ENCODE measurements around the gene COLEC11.

COLEC11 gene

DNA sequence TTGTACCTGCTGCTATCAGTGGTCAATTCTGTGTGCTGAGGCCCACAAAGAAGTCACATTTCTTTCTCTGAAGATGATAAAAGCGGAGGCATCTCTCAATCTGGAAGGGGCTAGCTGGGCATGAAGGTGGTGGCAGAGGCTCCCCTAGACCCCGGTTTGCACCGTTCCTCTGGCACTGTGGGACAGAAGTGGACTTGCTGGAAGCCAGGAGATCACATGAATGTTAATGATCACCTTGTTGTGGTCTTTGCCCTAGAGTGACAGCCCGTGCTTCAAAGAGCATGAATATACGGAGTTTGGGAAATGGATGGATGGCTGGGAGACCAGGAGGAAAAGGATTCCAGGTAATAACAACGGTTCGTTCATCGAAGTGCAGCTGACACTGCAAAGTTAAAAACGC lies 83.3 kb downstream of the COLEC11 start:
- no peak for DNase-seq

DNA sequence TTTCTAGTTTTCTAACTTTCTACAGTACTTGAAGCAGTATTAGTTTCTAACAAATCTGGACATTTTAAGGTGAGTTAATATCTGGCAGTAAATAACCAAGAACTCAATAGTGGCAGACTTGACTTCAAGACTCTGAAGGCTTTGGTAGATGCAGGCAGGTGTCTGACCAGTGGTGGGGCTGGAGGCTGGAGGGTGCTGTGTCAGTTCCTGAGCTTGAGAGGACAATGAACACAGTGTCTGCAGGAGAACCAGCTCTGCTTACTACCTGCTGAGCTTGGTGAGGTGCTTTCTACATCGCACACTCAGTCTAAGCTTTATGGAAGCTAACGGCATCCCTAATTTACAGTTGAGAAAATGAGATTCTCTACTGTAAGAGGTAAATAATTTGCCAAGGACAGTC lies 84.3 kb downstream of the COLEC11 start:
- no peak for DNase-seq

DNA sequence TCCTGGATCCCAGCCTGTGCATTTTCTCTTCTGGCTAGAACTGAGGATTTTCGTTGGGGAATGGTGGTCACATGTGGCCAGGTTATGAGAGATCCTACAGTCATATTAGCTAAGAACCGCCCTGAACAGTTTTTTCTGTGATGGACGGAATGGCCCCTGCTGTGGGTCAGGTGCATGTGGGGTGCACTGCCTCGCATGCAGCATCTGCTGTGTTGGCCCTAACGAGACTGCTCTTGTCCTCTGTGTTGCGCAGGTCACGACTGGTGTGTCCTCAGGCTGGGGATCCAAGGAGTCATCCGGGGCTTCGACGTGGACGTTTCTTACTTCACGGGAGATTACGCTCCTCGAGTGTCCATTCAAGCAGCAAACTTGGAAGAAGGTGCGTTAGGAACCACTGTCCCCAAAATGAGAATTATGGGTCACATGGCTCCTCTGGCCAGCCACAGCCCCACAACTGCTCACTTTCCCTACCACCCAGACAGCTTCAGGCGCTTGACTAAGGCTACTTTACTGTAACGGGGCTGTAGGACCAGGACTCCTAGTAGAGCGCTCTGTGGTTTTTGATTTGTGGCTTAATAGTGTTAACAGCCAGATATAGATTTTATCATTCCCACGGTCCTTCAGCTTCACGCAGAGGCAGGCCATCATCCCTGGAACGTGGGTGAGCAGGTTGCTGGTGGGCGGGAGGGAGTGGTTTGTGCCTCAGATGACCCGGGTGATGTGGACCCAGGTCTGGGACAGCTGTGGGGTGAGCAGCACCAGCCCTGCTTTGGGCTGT lies 84.9 kb downstream of the COLEC11 start:
- no peak for DNase-seq

DNA sequence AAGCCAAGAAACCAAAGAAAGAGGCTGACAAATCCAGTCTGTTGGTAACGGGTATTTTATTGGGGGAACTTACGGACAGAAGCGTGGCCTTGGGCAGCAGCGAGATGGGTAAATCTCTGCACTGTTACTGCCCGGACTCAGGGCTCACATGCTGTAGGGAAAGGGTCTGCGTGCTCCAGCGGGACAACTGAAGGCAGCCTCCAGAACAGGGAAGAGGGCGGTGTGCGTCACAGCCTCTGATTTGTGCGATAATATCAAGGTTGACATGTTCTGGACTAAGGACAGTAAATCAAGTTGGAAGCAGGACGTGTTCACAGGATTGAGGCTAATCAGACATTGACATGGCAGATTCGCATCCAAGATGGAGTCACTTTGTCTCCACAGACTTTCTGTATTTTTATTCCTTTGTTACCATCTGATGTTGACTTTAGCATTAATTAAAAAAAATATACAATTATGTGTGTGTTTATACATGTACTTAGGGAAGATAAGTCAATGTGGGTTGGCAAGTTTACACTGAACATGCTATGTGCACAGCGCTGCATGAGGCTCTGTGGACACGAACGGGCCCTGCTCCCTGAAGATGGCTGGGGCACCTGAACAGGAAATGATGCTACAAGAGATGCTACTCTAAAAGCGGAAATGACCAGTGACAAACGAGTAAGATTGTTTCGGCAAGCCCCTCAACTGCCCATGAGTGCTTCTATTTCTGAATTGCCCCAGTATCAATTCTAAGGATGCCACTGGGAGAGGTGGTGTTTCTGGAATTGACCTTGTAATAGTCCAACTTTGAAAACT lies 85.8 kb downstream of the COLEC11 start:
- DNase-seq = no peak

DNA sequence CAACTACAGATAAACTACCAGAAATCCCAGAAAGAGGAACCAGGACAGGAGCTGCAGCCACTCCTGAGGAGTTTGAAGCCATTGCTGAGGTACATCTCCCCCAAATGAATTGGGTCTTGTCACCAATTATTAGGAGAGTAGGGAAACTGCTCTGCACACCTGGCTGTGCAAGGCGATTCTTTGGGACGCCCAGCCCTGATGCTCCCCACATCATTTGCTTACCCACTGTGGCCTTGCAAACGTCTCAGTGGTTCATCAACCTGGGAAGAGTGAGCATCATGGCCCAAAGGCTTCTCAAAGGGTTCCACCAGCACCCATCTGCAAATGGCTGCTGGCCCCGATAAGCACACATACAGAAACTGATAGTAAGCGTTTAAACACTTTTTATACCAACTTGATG lies 86.7 kb downstream of the COLEC11 start:
- no peak for DNase-seq

DNA sequence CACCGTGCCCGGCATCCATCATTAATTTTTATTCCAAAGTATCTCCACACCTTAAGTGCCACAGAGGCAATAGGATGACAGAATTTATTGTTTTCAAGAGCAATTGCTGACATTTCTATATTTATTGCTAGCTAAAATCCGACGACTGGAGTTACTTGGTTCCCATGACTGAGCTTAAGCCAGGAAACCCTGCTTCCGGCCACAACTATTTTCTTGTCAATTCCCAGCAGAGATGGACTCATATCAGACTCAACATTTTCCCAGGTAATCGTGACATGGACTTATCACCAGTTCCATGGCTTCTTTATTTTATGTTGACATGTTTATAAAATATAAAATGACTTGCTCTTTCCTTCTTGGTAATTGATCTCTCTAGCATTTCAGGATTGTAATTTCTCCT lies 87.9 kb downstream of the COLEC11 start:
- DNase-seq = no peak

DNA sequence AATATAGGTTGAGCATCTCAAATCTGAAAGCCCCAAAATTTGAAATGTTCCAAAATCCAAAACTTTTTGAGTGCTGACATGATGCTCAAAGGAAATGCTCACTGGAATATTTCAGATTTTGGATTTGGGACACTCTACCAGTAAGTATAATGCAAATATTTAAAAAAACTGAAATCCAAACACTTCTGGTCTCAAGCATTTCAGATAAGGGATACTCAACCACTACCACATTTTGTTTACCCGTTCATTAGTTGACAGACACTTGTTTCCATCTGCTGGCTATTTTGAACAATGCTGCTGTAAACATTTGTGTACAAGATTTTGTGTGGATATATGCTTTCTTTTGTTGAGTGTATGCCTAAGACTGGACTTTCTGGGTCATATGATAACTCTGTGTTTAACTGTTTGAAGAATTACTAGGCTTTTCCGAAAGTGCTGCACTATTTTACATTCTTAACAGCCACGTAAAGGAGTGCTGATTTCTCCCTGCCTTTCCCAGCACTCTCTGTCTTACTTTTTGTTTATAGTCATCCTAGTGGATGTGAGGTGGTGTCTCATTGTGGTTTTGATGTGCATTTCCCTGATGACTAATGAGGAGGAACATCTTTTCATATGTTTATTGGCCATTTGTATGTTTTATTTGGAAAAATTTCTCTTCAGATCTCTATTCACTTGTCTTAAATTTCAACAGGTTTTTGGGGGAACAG lies 89.0 kb downstream of the COLEC11 start:
- no peak for DNase-seq

DNA sequence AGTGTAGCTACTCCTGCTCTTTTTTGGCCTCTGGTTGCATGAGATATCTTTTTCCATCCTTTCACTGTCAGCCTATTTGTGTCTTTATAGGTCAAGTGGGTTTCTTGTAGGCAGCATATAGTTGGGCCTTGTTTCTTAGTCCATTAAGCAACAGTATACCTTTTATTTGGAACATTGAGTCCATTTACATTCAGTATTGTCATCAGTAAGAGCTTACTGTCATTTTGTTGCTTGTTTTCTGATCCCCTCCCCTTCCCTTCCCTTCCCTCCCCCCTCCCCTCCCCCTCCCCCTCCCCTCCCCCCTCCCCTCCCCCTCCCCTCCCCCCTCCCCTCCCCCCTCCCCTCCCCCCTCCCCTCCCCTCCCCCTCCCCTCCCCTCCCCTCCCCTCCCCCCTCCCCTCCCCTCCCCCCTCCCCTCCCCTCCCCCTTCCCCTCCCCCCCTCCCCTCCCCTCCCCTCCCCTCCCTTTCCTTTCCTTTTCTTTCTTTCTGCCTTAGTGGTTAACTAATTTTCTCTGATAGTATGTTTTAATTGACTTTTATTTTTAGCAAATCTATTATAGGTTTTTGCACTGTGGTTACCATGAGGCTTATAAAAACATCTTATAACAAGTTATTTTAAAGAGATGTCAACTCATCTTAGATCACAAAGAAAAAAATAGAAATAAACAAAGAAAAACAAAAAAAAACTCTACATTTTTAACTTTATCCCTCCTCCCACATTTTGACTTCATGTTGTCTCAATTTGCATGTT lies 95.3 kb downstream of the COLEC11 start:
- DNase-seq = no peak

DNA sequence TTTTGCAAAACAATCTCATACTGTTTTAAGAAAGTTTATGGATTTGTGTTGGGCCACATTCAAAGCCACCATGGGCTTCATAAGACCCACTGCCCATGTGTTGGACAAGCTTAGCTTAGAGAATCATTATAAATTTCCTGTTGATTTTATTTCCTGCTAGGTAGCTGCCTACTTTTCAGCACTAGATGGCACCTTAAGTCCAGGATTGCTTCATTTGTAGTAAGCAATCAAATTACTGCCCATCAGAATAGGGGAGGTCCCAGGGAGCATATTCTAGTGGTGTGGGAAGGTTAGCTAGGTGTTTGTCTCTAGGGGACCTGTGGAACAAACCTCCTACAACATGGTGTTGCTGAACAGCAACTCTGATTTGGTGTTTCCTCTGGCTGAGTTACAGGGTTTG lies 97.5 kb downstream of the COLEC11 start:
- peak; percentile 66 to 76 for DNase-seq

Data from NCI-H2081 (cell line).